ENCODE measurements around the gene BMP15.

The BMP15 gene

DNA sequence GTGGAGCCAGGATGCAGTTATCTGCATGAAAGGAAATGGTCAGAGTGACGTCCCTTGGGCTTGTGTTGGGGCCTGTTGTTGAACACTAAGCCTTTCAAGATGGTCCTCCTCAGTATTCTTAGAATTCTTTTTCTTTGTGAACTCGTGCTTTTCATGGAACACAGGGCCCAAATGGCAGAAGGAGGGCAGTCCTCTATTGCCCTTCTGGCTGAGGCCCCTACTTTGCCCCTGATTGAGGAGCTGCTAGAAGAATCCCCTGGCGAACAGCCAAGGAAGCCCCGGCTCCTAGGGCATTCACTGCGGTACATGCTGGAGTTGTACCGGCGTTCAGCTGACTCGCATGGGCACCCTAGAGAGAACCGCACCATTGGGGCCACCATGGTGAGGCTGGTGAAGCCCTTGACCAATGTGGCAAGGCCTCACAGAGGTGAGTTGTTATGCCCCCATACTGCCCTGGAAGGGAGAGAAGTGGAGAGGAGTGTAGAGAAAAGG lies at the start of gene BMP15:
Gene BMP15, plus strand, starts transcription at position 51 of the 492 bp plus-strand sequence. Its CDS starts 49 bp downstream, at position 100.
- no peak for DNase-seq

GRCh38 chrX:50863471-50863870 lies 47.1 kb upstream of the BMP15 start:
- no peak for DNase-seq

DNA sequence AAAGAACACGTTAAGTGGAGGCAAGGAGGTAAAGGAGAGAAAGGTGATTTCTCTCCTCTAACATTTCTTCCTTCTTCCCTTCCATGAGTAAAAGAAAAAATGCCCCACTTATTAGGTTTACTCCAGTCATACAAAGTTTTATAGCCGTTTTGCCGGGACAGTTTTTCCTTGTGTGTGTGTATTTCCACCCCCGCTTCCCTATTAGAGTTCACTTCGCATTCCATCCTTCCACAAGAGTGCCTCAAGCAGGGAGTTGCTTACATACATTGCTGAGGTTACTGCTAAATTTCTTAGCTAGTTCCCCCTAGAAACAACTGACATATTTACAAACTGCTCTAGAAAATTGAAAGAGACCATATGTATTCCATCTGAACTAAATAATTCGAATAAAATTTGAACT lies 45.2 kb upstream of the BMP15 start:
- no peak for DNase-seq

- no peak for DNase-seq
These were observed 38.5 kb upstream of the BMP15 start for GRCh38 chrX:50871922-50872453.

DNA sequence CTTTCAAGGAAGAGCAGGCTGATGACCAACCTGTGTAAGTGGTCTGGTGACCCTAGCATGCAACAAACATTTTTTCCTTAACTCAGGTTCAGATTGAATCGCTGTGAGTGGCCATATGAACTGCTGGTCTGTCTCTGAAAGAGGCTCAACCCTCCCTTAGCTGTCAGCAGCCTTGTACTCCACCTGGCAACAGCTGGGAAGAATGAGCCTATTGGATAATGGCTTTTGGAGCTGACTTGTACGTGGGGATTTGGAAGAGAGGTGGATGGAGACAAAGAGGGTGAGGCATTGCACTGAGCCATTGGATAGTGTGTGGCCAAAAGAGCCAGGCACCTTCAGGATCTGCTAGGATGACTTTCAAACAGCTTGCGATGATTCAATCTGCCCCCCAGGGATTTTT lies 35.7 kb upstream of the BMP15 start:
- no peak for DNase-seq

- DNase-seq = no peak
These were observed 34.0 kb upstream of the BMP15 start for GRCh38 chrX:50876551-50876950.

GRCh38 chrX:50877310-50877709 lies 33.2 kb upstream of the BMP15 start:
- DNase-seq = no peak

GRCh38 chrX:50881028-50881427 lies 29.5 kb upstream of the BMP15 start:
- no peak for DNase-seq

DNA sequence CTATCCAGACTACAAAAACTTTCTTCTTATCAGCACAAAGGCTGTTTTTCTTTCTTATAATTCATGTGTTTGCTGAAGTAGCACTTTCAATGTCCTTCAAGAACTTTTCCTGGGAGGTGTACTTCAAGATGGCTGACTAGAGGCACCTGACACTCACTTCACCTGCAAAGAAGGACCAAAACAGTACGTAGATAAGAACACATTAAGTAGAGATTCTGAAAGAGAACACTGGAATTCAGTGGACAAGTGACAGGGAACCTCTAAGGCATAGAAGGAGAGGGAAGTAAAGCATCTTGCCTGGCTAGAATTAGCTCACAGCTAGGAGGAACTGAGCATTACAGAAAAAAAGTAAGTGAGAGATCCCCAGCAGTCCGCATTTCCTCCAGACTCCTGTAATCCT lies 21.7 kb upstream of the BMP15 start:
- no peak for DNase-seq

- DNase-seq = no peak
These were observed 21.0 kb upstream of the BMP15 start for GRCh38 chrX:50889582-50889981.

DNA sequence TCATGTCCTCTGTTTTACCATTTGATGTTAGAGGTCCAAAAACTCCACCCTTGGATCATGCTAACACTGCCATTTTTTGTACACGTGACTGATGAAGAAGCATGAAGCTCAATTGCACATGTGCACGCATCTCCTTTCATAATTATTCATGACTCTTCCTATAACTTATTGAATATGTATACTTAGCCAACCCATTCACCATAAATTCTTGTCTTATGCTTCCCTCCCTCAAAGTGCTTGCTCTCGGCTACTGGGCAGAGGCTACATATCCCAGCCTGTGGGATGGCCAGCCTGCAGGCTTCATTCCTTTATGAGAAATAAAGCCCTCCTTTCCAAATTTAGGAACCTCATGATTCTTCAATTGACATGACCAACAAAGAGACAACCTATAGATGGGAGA lies 17.5 kb upstream of the BMP15 start:
- DNase-seq = no peak

GRCh38 chrX:50893466-50893865 lies 17.1 kb upstream of the BMP15 start:
- DNase-seq = no peak

DNA sequence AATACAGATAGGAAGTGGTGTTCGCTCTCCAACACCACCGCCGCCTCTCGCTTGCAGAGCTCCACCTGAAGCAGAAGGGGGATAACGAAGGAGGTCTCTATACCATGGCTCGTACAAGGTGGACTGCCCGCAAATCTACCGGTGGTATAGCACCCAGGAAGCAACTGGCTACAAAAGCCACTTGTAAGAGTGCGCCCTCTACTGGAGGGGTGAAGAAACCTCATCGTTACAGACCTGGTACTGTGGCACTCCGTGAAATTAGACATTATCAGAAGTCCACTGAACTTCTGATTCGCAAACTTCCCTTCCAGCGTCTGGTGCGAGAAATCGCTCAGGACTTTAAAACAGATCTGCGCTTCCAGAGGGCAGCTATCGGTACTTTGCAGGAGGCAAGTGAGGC lies 5.2 kb upstream of the BMP15 start:
- no peak for DNase-seq

DNA sequence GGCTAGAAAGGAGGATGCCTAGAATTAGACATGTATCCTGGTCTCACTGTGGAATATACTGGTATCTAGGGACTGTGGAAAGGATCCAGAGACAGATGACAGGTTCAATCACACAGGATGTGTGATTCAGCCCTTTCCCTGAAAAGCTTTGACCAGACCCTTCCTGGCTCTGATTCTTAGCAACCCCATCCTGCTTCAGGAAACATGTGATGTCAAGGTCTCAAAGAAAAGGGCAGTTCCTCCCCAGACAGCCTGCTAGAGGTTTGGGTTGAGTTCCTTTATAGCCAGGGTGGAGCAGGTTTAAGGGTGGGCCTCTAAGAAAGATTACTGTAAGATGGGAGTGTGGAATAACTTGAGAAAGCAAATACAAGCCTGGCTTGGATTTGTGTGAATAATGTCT lies 3.0 kb downstream of the BMP15 start:
- DNase-seq = no peak

DNA sequence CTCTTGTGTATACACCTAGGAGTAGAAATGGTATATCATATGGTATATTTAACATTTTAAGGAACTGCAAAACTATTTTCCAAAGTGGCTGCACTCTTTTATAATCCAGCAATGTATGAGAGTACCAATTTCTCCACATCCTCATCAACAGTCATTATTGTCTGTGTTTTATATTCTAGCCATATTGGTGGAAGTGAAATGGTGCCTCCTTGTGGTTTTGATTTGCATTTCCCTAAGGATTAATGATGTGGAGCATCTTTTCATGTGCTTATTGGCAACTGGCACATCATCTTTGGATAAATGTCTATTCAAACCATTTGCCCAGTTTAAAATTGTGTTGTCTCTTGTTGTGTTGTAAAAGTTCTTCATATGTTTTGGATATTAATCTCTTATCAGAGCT lies 9.6 kb downstream of the BMP15 start:
- DNase-seq = no peak

DNA sequence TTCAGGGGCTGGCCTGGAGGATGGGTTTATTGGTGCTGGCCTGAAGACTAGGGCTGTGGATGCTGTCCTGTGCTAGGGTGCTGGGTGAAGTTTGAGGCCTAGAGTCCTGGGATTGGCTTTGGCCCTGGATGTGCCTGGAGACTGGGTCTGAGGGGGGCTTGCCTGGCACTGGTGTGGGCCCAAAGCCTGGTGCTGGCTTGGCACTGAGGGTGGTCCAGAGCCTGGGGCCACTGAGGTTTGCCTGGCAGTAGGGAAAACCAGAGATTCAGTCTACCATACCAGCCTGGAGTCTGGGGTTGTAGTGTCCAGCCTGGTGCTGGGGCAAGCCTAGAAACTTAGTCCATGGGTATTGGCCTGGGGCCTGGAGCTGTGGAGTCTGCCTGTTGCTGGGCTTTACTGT lies 16.6 kb downstream of the BMP15 start:
- no peak for DNase-seq

DNA sequence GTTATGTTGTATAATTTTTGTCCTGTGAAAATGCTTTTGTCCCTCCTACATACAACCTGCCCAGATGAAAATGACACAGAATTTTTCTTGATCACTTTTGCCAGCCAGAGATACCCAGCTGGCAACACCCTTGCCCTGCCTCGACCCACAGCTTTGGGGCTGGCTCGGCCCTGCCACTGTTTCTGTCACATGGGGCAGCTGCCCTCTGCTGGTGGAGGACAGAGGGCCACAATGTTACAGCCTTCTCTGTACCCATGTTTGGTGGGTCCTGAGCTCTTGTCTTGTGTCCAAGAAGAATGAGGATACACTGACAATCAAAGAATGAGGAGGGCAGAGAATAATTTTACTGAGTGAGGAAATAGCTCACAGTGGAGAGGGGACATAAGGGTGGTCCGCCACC lies 31.1 kb downstream of the BMP15 start:
- no peak for DNase-seq

DNA sequence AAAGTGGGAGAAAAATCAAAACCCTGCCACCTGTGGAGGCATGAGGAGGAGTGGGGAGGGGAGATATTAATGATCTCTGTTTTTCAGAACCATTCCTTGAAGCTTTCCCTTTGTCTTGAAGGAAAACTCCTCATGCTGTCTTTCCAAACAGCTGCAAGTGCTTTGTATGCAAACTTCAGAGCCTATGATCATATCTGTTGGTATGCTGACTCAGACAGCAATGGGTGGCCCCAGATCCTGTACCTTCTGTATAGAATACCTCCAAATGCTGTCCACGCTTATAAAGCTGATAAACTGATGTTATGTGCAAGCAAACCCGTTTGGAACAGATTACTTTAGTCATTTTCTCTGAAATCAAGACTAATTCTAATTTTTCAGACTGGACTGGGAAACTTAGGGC lies 31.9 kb downstream of the BMP15 start:
- no peak for DNase-seq

- no peak for DNase-seq
These were observed 41.9 kb downstream of the BMP15 start for GRCh38 chrX:50952406-50952805.

GRCh38 chrX:50953832-50954231 lies 43.3 kb downstream of the BMP15 start:
- no peak for DNase-seq

GRCh38 chrX:50962156-50962555 lies 51.6 kb downstream of the BMP15 start:
- no peak for DNase-seq

- DNase-seq = no peak
These were observed 53.3 kb downstream of the BMP15 start for GRCh38 chrX:50963842-50964241.

Data from retina (tissue), 1 donor.